ENCODE results near the gene PWP2.
"Not testable (repeated sequence)": the region's sequence is repeated elsewhere in the genome, so short reads cannot be mapped to it uniquely, and the experiment has no call there.

DNA sequence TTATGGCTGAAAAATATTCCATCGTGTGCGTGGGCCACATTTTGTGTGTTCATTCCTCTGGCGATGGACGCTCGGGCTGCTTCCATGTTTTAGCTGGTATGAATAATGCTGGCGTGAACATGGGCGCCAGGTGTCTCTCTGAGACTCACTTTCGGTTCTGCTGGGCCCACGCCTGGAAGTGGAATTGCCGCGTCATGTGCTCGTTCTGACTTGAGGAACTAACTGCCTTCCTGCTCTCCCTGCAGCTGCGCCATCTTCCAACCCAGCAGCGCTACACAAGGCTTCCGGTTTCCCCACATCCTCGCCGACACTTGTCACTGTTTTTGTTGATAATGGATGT, 46.7 kb downstream of the PWP2 start:
- TF ChIP-seq POLR2A (IDR thresholded peaks at IDR 0.05), result not testable (repeated sequence)
- TF ChIP-seq, protein P1, sequence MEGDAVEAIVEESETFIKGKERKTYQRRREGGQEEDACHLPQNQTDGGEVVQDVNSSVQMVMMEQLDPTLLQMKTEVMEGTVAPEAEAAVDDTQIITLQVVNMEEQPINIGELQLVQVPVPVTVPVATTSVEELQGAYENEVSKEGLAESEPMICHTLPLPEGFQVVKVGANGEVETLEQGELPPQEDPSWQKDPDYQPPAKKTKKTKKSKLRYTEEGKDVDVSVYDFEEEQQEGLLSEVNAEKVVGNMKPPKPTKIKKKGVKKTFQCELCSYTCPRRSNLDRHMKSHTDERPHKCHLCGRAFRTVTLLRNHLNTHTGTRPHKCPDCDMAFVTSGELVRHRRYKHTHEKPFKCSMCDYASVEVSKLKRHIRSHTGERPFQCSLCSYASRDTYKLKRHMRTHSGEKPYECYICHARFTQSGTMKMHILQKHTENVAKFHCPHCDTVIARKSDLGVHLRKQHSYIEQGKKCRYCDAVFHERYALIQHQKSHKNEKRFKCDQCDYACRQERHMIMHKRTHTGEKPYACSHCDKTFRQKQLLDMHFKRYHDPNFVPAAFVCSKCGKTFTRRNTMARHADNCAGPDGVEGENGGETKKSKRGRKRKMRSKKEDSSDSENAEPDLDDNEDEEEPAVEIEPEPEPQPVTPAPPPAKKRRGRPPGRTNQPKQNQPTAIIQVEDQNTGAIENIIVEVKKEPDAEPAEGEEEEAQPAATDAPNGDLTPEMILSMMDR (IDR thresholded peaks at IDR 0.05), result not testable (repeated sequence)
